CD4-positive, alpha-beta T cell (primary cell): ENCODE results near the gene ALKBH5. TPM values are rescaled to one million over a fixed set of nuclear protein-coding genes. Genes with fewer than 3 reads are reported as not detected.

ENCODE experiments used
- ATAC-seq: fragments of 200-7000 bp; cut with Tn5 transposase; one replicate; pipeline ENCODE4 v1.10.0; 2022; ENCODE audit warnings: mild to moderate bottlenecking; ENCODE audit not compliant: poor library complexity
- CTCF ChIA-PET: fragments of 350-600 bp; sonication (Branson Sonifier 250); formaldehyde crosslinking; loops from one replicate; lab custom pipeline; 2021; ENCODE audit warnings: antibody characterized with exemption, inconsistent platforms; lab: Charles Lee
- POLR2A ChIA-PET: fragments of 350-600 bp; sonication (Branson Sonifier 250); formaldehyde crosslinking; loops from one replicate; lab custom pipeline; 2021; ENCODE audit warnings: antibody characterized with exemption, inconsistent platforms; lab: Charles Lee
- DNase-seq, 14 experiments: peaks; one replicate each; pipeline ENCODE4 v3.0.0-alpha.2; 2013 to 2020; ENCODE audit warnings: mixed read lengths in 2 of 14
- H3K27ac ChIP-seq, 2 donors: one replicate each; pipeline versions ENCODE4 v1.5.1 to v1.7.0; 2013; ENCODE audit warnings: low read length in 2 of 2, low read depth in 1 of 2, mild to moderate bottlenecking in 1 of 2
- H3K27me3 ChIP-seq, 2 experiments: 1 replicate in 1 of 2; 2 replicates in 1 of 2; pipeline versions ENCODE4 v1.6.1 to v1.7.0; 2013; ENCODE audit warnings: low read length in 2 of 2, control low read depth in 1 of 2, mild to moderate bottlenecking in 1 of 2, moderate library complexity in 1 of 2; ENCODE audit not compliant: insufficient read depth in 2 of 2, control insufficient read depth in 1 of 2
- H3K36me3 ChIP-seq: one replicate; pipeline ENCODE4 v1.6.1; 2013; ENCODE audit warnings: low read length, control low read depth; ENCODE audit not compliant: insufficient read depth
- H3K4me1 ChIP-seq: one replicate; pipeline ENCODE4 v1.6.1; 2013; ENCODE audit warnings: low read length, control low read depth; ENCODE audit not compliant: insufficient read depth
- H3K4me3 ChIP-seq: one replicate; pipeline ENCODE4 v1.5.1; 2013; ENCODE audit warnings: mild to moderate bottlenecking, low read length, moderate library complexity
- H3K9me3 ChIP-seq, 2 experiments: 1 replicate in 1 of 2; 2 replicates in 1 of 2; pipeline versions ENCODE4 v1.6.1 to v1.7.0; 2013; ENCODE audit warnings: low read length in 2 of 2, mild to moderate bottlenecking in 2 of 2, control low read depth in 1 of 2, moderate library complexity in 1 of 2; ENCODE audit not compliant: control insufficient read depth in 1 of 2, insufficient read depth in 1 of 2
- H3K27ac Mint-ChIP-seq: one replicate; pipeline ENCODE4 v1.8.0; 2020; ENCODE audit warnings: mixed read lengths
- H3K27me3 Mint-ChIP-seq: one replicate; pipeline ENCODE4 v1.8.0; 2021; ENCODE audit warnings: mixed read lengths
- H3K36me3 Mint-ChIP-seq: one replicate; pipeline ENCODE4 v1.8.0; 2021; ENCODE audit warnings: low read depth, mixed read lengths
- H3K4me1 Mint-ChIP-seq: one replicate; pipeline ENCODE4 v1.8.0; 2021; ENCODE audit warnings: low read depth, mixed read lengths
- H3K4me3 Mint-ChIP-seq: one replicate; pipeline ENCODE4 v1.8.0; 2020; ENCODE audit warnings: mild to moderate bottlenecking, mixed read lengths
- H3K9me3 Mint-ChIP-seq: one replicate; pipeline ENCODE4 v1.8.0; 2020; ENCODE audit warnings: mixed read lengths
- CTCF ChIP-seq: fragments of 200-600 bp; IDR thresholded peaks from one replicate; pipeline ENCODE4 v1.8.0; 2022; ENCODE audit warnings: antibody characterized with exemption, mild to moderate bottlenecking
- intact Hi-C, 2 experiments: fragments of 100-400 bp; cut with DNase I in 1 of 2; cut with micrococcal nuclease in 1 of 2; formaldehyde crosslinking; loops; one replicate each; pipeline versions ENCODE4 v1.15.1 to v1.9.0; 2023 to 2025; cut with DNase I, micrococcal nuclease
- total RNA-seq, 174 experiments: library from RNA in 2 of 174; stranded (reverse) in 2 of 174; gene quantifications; one replicate each; pipeline ENCODE4 v1.2.3 and lab custom pipeline; 2021 to 2026

Gene ALKBH5
- total RNA-seq, 2 experiments from 2014 or later, result 117 to 119 TPM

DNA sequence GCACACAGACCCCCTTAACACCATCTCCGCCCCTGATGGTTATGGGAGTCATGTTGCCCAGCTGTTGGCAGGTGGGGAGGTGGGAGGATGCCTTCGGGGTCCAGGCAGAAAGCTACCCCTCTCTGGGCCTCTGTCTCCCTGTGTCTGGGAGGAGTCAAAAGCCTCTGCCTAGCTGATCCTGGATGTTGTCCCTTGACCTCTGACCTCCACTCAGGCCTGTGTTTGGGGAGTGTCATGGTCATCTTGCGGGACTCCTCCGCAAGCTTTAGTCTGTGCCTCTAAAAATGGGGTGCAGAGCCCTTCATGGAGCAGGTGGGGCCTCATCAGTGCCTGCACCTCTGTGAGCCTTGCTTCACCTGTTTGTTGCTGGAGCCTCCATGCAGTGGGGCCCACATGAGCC, 45.6 kb downstream of the ALKBH5 start:
- DNase-seq (no peak), ATAC-seq (no peak)
- no peak overlapping the region for H3K4me3 ChIP-seq
- peaks cover 1% of the 10 kb centered on the region for H3K36me3 Mint-ChIP-seq
- intact Hi-C loops, result no loop called here
- H3K27ac ChIP-seq, result no peak overlapping the region
- H3K4me1 ChIP-seq, result peaks cover 44% of the 10 kb centered on the region
- H3K27me3 ChIP-seq, result no peaks in the 10 kb centered on the region
- H3K4me1 Mint-ChIP-seq, result peaks cover 25% of the 10 kb centered on the region
- TF ChIP-seq CTCF, result no peak
- H3K36me3 ChIP-seq, result peaks cover 17% of the 10 kb centered on the region
- CTCF ChIA-PET, result no interaction called here
- H3K4me3 Mint-ChIP-seq, result no peak overlapping the region
- no peaks in the 10 kb centered on the region for H3K27me3 Mint-ChIP-seq
- no peaks in the 10 kb centered on the region for H3K9me3 ChIP-seq
- POLR2A ChIA-PET, result no interaction called here
- H3K27ac Mint-ChIP-seq, result no peak overlapping the region
- H3K9me3 Mint-ChIP-seq, result no peaks in the 10 kb centered on the region

GRCh38 chr17:18229771-18230170, 46.1 kb downstream of the ALKBH5 start:
- intact Hi-C loops, result no loop called here
- peaks cover 25% of the 10 kb centered on the region for H3K4me1 Mint-ChIP-seq
- no peak overlapping the region for H3K27ac ChIP-seq
- ChIA-PET POLR2A (no interaction called here), CTCF (no interaction called here)
- H3K36me3 Mint-ChIP-seq, result peaks cover 6% of the 10 kb centered on the region
- H3K9me3 Mint-ChIP-seq, result no peaks in the 10 kb centered on the region
- no peaks in the 10 kb centered on the region for H3K9me3 ChIP-seq
- H3K27me3 Mint-ChIP-seq, result no peaks in the 10 kb centered on the region
- no peak overlapping the region for H3K4me3 ChIP-seq
- H3K27ac Mint-ChIP-seq, result no peak overlapping the region
- H3K4me3 Mint-ChIP-seq, result no peak overlapping the region
- ATAC-seq (no peak), DNase-seq (no peak)
- TF ChIP-seq CTCF, result no peak
- H3K4me1 ChIP-seq, result peaks cover 41% of the 10 kb centered on the region
- H3K27me3 ChIP-seq, result no peaks in the 10 kb centered on the region
- peaks cover 22% of the 10 kb centered on the region for H3K36me3 ChIP-seq

DNA sequence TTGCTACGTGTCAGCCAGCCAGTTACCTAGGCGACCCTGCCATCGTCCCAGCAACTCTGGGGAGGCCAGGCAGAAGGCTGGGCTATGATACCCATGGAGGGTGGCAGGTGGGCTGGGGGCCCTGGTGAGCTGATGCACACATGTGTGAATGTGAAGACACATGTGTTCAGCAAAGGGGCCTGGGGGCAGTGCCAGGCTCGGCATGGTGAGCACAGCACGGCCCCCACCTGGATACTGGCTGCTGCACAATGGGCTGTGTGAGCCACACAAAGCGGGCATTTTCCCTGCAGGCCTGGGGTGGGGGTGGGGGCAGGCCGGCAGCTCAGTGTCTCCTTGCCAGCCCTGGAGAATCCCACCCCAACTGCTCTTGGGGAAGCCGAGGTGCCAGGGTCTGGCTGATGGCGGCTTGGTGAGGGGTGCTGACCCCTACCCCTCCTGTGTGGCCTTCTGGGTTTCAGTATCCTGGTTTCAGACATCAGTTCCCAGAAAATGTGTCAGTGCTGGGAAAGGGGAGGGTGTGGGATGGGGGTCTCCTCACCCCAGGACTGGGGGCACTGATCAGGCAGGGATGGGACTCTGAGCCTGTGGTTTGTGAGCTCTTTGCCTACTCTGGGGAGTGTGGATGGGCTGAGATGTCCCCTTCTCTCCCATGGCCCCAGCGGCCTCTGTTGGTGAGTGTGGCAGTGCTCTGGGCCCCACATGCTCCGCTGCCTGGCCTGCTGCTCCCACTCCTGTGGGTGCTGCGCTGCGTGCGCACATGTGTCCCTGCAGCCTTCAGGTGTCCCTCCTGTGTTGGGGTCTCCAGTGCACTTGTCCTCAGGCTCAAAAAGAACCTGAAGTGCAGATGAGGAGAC, 46.9 kb downstream of the ALKBH5 start:
- Histone ChIP-seq H3K4me3 (no peak overlapping the region), H3K9me3 (no peaks in the 10 kb centered on the region), H3K27me3 (no peaks in the 10 kb centered on the region), H3K4me1 (peaks cover 37% of the 10 kb centered on the region), H3K36me3 (peaks cover 30% of the 10 kb centered on the region), H3K27ac (no peak overlapping the region)
- ATAC-seq, result no peak
- no peaks in the 10 kb centered on the region for H3K9me3 Mint-ChIP-seq
- H3K4me3 Mint-ChIP-seq, result no peak overlapping the region
- H3K27ac Mint-ChIP-seq, result no peak overlapping the region
- no peaks in the 10 kb centered on the region for H3K27me3 Mint-ChIP-seq
- CTCF ChIA-PET, result no interaction called here
- H3K36me3 Mint-ChIP-seq, result peaks cover 14% of the 10 kb centered on the region
- DNase-seq, result no peak
- POLR2A ChIA-PET, result no interaction called here
- peaks cover 25% of the 10 kb centered on the region for H3K4me1 Mint-ChIP-seq
- no peak for TF ChIP-seq CTCF
- intact Hi-C loops, result no loop called here
